ENCODE measurements around the gene PIK3AP1.

DNA sequence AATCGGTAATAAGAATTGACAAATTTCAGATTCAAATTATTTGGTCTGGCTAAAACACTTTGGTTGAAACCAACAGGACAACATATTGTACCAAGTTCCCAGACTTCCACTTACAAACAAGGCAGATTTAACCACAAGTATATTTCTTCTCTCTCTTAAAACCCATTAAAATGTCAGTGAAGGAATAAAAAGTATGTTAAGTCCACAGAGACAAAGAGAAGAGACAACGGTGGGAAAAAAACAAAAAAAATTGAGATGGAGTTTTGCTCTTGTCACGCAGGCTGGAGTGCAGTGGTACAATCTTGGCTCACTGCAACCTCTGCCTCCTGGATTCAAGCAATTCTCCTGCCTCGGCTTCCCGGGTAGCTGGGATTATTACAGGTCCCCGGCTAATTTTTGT lies 149.8 kb downstream of the PIK3AP1 start:
- TF ChIP-seq EZH2 (IDR thresholded peaks at IDR 0.05; ENCODE audit: insufficient read depth, poor library complexity, severe bottlenecking): no peak
- no peak for TF ChIP-seq EZH2phosphoT487 (IDR thresholded peaks at IDR 0.05; ENCODE audit: insufficient read depth, low read depth)
